SIG-M5 (cell line): ENCODE measurements around the gene EMILIN2.
A peak's percentile ranks its signal among the peaks of the same experiment; 100 is the strongest.

Experiments
- DNase-seq: peaks from one replicate; lab custom pipeline; 2025; lab: John Stamatoyannopoulos, UW

The EMILIN2 gene

GRCh38 chr18:2878656-2879330, 32.0 kb downstream of the EMILIN2 start:
- DNase-seq: no peak

GRCh38 chr18:2879889-2880288, 33.1 kb downstream of the EMILIN2 start:
- no peak for DNase-seq

DNA sequence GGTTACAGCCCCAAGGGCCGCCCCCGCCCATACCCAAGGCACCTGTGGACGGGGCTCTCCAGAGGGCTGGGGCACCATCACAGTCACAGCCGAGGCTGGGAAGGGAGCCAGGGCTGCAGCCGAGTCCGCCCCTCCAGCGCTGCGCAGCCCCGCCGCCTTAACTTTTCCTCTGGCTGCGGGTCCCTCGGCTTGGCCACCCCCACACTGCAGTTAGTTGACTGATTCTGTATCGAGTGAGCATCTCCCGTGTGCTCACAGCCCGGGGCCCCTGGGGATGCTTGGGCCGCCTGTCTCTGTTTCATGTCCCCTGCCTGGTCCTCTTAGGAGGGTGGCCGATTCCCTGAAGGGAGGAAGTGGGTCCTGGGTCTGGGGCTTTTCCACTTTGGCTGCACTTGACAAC, 33.7 kb downstream of the EMILIN2 start:
- no peak for DNase-seq

- DNase-seq: no peak
Observed at GRCh38 chr18:2881088-2881839, 34.5 kb downstream of the EMILIN2 start.

GRCh38 chr18:2881840-2882195, 35.0 kb downstream of the EMILIN2 start:
- no peak for DNase-seq

- no peak for DNase-seq
Observed at GRCh38 chr18:2882201-2882600, 35.4 kb downstream of the EMILIN2 start.

GRCh38 chr18:2883076-2883735, 36.4 kb downstream of the EMILIN2 start:
- DNase-seq: no peak

- DNase-seq: no peak
Observed at GRCh38 chr18:2884706-2885285, 38.0 kb downstream of the EMILIN2 start.

DNA sequence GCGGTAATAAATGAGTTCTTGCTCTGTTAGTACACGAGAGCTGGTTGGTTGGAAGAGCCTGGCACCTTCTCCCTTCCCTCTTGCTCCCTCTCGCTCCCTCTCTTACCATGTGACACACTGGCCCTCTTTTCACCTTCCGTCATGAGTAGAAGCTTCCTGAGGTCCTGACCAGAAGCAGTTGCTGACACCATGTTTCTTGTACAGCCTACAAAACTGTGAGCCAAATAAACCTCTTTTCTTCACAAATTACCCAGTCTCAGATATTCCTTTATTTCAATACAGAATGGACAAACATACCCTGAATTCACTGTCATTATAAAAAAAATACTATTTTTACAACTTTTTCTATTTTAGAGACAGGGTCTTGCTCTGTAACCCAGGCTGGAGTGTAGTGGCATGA, 40.7 kb downstream of the EMILIN2 start:
- no peak for DNase-seq

DNA sequence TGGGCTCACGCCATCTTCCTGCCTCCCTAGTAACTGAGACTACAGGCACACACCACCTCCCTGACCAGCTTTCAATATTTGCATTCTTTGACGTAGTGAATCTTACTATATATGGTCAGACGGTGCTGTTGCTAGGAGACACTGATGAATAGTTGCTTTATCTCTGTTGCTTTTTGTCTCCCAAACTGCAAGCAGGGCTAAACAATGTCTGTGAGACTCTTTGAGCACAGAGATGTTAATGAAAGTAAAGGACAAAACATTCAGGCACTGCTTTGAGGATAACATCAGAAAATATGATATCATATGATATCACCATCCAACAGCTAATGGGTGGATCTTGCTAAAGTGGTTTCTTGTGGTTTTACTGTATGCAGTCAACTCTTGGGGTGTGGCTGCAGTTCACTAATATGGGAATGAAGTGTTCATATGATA, 43.0 kb downstream of the EMILIN2 start:
- no peak for DNase-seq

GRCh38 chr18:2890606-2891005, 43.8 kb downstream of the EMILIN2 start:
- DNase-seq: no peak

- DNase-seq: no peak
Observed at GRCh38 chr18:2891526-2892431, 45.0 kb downstream of the EMILIN2 start.

- DNase-seq: no peak
Observed at GRCh38 chr18:2893056-2893455, 46.2 kb downstream of the EMILIN2 start.

GRCh38 chr18:2893676-2894075, 46.9 kb downstream of the EMILIN2 start:
- no peak for DNase-seq

GRCh38 chr18:2894131-2894840, 47.5 kb downstream of the EMILIN2 start:
- DNase-seq: no peak

GRCh38 chr18:2894841-2895370, 48.1 kb downstream of the EMILIN2 start:
- no peak for DNase-seq

DNA sequence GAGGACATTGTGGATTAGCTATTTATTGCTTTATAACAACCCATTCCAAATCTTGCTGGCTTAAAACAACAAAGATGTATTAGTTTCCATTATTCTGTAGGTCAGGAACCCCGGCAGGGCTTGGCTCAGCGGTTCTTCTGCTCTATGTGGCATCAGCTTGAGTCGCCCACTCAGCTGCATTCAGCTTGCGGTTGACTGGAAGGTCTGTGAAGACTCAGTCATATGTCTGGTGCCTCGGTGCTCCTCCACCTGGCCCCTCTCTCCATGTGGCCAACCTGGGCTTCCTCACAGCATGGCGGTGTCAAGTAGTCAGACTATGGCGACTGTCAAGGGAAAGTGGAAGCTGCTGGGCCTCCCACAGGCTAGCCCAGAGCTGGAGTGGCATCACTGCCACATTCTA, 48.6 kb downstream of the EMILIN2 start:
- no peak for DNase-seq

DNA sequence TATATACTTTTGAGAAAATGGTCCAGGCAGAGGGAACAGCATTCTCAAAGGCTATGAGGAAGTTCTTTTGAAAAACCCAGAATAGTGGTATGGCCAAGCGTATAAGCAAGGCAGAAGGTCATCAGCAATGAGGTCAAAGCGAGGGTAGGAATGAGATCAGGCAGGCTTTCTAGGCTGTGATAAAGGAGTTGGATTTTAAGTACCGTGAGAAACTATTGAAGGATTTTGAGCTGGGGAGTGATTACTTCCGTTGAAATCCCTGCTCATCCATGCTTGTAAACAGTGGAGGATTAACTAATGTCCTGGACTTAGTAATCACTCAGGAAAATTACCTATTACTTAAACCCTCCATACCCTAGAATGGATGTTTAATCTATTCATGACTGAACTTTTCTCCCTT, 50.2 kb downstream of the EMILIN2 start:
- no peak for DNase-seq

DNA sequence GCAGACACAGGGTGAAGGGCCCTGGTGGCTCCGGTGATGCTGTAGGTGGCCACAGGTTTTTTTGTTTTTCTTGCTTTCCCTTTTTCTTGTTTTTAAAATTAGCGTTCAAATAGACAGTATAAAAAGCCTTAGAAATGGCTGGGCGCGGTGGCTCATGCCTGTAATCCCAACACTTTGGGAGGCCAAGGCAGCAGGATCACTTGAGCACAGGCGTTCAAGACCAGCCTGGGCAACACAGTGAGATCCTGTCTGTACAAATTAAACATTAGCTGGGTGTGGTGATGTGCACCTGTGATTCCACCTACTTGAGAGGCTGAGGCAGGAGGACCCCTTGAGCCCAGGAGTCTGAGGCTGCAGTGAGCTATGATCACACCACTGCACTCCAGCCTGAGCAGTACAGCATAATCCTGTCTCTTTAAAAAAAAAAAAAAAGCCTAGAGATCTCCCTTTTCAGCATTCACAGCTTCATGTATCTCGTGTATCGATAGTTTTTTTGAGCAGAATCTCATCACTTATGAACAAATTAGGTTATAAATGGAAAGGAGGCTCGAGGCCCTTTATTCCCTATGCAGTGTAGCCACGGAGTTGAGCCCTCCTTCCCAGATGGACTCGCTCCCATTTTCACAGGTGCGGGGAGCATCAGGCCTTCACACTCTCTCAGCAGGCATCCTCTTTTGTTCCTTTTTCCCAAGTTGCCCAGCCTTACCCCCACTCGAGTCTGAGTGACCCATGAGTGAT, 50.8 kb downstream of the EMILIN2 start:
- DNase-seq: no peak

DNA sequence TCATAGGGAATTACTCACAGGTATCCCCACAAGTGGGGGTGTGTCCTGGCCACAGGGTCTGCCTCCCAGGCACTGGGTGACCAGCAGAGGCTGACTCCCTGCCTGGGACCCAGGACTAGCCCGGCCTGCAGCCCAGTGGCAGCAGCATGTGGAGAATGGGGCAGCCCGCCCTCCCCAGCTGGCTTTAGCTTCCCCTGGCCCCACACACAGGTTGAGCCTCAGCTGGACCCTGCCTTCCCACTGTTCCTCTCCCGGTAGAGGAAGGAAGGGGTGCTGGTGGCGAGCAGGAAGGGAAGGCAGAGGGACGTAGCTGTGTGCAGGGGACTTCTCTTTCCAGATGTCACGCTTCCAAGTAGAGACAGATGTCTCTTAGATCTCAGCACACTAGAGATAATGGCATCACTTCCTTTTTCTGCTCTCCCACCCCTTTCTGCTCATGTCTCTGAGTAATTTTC, 51.4 kb downstream of the EMILIN2 start:
- DNase-seq: peak; percentile 60
